GM12892 (cell line): Measurements from ENCODE around the gene CDH22.

Source experiments
- DNase-seq: peaks from one replicate; pipeline ENCODE4 v3.0.0; 2011; ENCODE audit not compliant: insufficient read length
- FAIRE-seq: peaks from 2 replicates; lab custom pipeline; 2011; peaks lifted over from hg19 to GRCh38; lab: Jason Lieb, UNC
- POLR2A ChIP-seq: IDR thresholded peaks from 2 replicates; pipeline ENCODE4 v1.6.1; 2011; ENCODE audit warnings: low read depth, low read length, control low read depth
- POLR2AphosphoS5 ChIP-seq: IDR thresholded peaks from 2 replicates; pipeline ENCODE4 v1.6.1; 2011; ENCODE audit warnings: low read depth, low read length, control low read depth
- TAF1 ChIP-seq: IDR thresholded peaks from 2 replicates; pipeline ENCODE4 v1.6.1; 2011; ENCODE audit warnings: low read depth, mild to moderate bottlenecking, control low read depth, low read length, borderline replicate concordance

Gene CDH22

GRCh38 chr20:46237227-46237626 lies 71.1 kb downstream of the CDH22 start:
- FAIRE-seq (no peak), DNase-seq (no peak)
- TF ChIP-seq POLR2AphosphoS5 (no peak), TAF1 (no peak), POLR2A (no peak)

GRCh38 chr20:46235077-46235476 lies 73.2 kb downstream of the CDH22 start:
- TF ChIP-seq TAF1 = no peak
- TF ChIP-seq POLR2AphosphoS5 = no peak
- TF ChIP-seq POLR2A = no peak
- FAIRE-seq (no peak), DNase-seq (no peak)

- no peak for FAIRE-seq
- TF ChIP-seq POLR2AphosphoS5 = no peak
- TF ChIP-seq TAF1 = no peak
- TF ChIP-seq POLR2A = no peak
- no peak for DNase-seq
Observed at GRCh38 chr20:46233701-46234100, 74.6 kb downstream of the CDH22 start.

GRCh38 chr20:46232539-46232938 lies 75.8 kb downstream of the CDH22 start:
- no peak for TF ChIP-seq POLR2AphosphoS5
- no peak for TF ChIP-seq TAF1
- TF ChIP-seq POLR2A = no peak
- no peak for DNase-seq
- FAIRE-seq = no peak

- TF ChIP-seq POLR2A (no peak), TAF1 (no peak), POLR2AphosphoS5 (no peak)
- DNase-seq = no peak
- no peak for FAIRE-seq
Observed at GRCh38 chr20:46230801-46231282, 77.5 kb downstream of the CDH22 start.

- TF ChIP-seq POLR2AphosphoS5 (no peak), POLR2A (no peak), TAF1 (no peak)
- DNase-seq (no peak), FAIRE-seq (no peak)
Observed at GRCh38 chr20:46230106-46230491, 78.2 kb downstream of the CDH22 start.

GRCh38 chr20:46229478-46230105 lies 78.7 kb downstream of the CDH22 start:
- DNase-seq (no peak), FAIRE-seq (no peak)
- TF ChIP-seq POLR2A = no peak
- TF ChIP-seq TAF1 = no peak
- TF ChIP-seq POLR2AphosphoS5 = no peak

GRCh38 chr20:46228670-46229069 lies 79.6 kb downstream of the CDH22 start:
- FAIRE-seq (no peak), DNase-seq (no peak)
- TF ChIP-seq POLR2AphosphoS5 = no peak
- TF ChIP-seq POLR2A = no peak
- TF ChIP-seq TAF1 = no peak

- no peak for TF ChIP-seq POLR2AphosphoS5
- DNase-seq (no peak), FAIRE-seq (no peak)
Observed at GRCh38 chr20:46227272-46227767, 81.0 kb downstream of the CDH22 start.

- FAIRE-seq = no peak
- TF ChIP-seq POLR2AphosphoS5 = no peak
- no peak for TF ChIP-seq TAF1
- TF ChIP-seq POLR2A = no peak
Observed at GRCh38 chr20:46226602-46227001, 81.7 kb downstream of the CDH22 start.

GRCh38 chr20:46222521-46223007 lies 85.7 kb downstream of the CDH22 start:
- DNase-seq (no peak), FAIRE-seq (no peak)
- TF ChIP-seq TAF1 (no peak), POLR2A (no peak), POLR2AphosphoS5 (no peak)

More at GRCh38 chr20:46226602-46227001, 81.7 kb downstream of the CDH22 start:
- no peak for DNase-seq

- FAIRE-seq (no peak), DNase-seq (no peak)
- TF ChIP-seq TAF1 = no peak
- no peak for TF ChIP-seq POLR2AphosphoS5
- TF ChIP-seq POLR2A = no peak
Observed at GRCh38 chr20:46221256-46221833, 87.0 kb downstream of the CDH22 start.
